GM21576 (cell line): ENCODE data around the gene CGRRF1.

Source experiments
- ATAC-seq: cut with Tn5 transposase; IDR thresholded peaks from one replicate; pipeline ENCODE4 v1.9.1; 2021; ENCODE audit warnings: mild to moderate bottlenecking, moderate library complexity; ENCODE audit not compliant: unreplicated experiment

The CGRRF1 gene

GRCh38 chr14:54538055-54538454, 28.3 kb downstream of the CGRRF1 start:
- no peak for ATAC-seq

- ATAC-seq: no peak
Observed at GRCh38 chr14:54547583-54547982, 37.9 kb downstream of the CGRRF1 start.

GRCh38 chr14:54548491-54548890, 38.8 kb downstream of the CGRRF1 start:
- no peak for ATAC-seq

GRCh38 chr14:54549862-54550261, 40.2 kb downstream of the CGRRF1 start:
- no peak for ATAC-seq

- ATAC-seq: no peak
Observed at GRCh38 chr14:54550514-54550913, 40.8 kb downstream of the CGRRF1 start.

- no peak for ATAC-seq
Observed at GRCh38 chr14:54554401-54554800, 44.7 kb downstream of the CGRRF1 start.

- no peak for ATAC-seq
Observed at GRCh38 chr14:54555651-54556050, 45.9 kb downstream of the CGRRF1 start.

- ATAC-seq: no peak
Observed at GRCh38 chr14:54556535-54556934, 46.8 kb downstream of the CGRRF1 start.

GRCh38 chr14:54562334-54562733, 52.6 kb downstream of the CGRRF1 start:
- no peak for ATAC-seq

- no peak for ATAC-seq
Observed at GRCh38 chr14:54564071-54564867, 54.6 kb downstream of the CGRRF1 start.

GRCh38 chr14:54564868-54565784, 55.4 kb downstream of the CGRRF1 start:
- peak; percentile 40 for ATAC-seq

- peak; percentile 47 for ATAC-seq
Observed at GRCh38 chr14:54565785-54566409, 56.2 kb downstream of the CGRRF1 start.

GRCh38 chr14:54566410-54567223, 56.9 kb downstream of the CGRRF1 start, which contains the start of gene SAMD4A:
Gene SAMD4A (plus strand): TSS chr14:54567128. CDS start chr14:54567917, 789 bp downstream.
- ATAC-seq: peak; percentile 34

GRCh38 chr14:54567224-54567638, 57.5 kb downstream of the CGRRF1 start:
- no peak for ATAC-seq

GRCh38 chr14:54567639-54568561, 58.2 kb downstream of the CGRRF1 start:
- no peak for ATAC-seq

GRCh38 chr14:54568821-54569595, 59.3 kb downstream of the CGRRF1 start:
- ATAC-seq: no peak

- no peak for ATAC-seq
Observed at GRCh38 chr14:54570047-54570446, 60.3 kb downstream of the CGRRF1 start.

- no peak for ATAC-seq
Observed at GRCh38 chr14:54570631-54571415, 61.1 kb downstream of the CGRRF1 start.
